Measurements from ENCODE around the gene AS3MT.

- no peak for TF ChIP-seq TAF1 (IDR thresholded peaks at IDR 0.05; ENCODE audit: low read depth, low read length)
- TF ChIP-seq POLR2A (IDR thresholded peaks at IDR 0.05; ENCODE audit: low read depth, low read length) = no peak
- TF ChIP-seq POLR2AphosphoS5 (IDR thresholded peaks at IDR 0.05; ENCODE audit: low read depth, low read length) = no peak
Measured at GRCh38 chr10:102927311-102928010, 58.2 kb downstream of the AS3MT start.
